HG02763 (cell line): ENCODE measurements around the gene CD180.

Experiments
- ATAC-seq: cut with Tn5 transposase; IDR thresholded peaks from one replicate; pipeline ENCODE4 v1.9.1; 2021; ENCODE audit warnings: mild to moderate bottlenecking, moderate library complexity; ENCODE audit not compliant: unreplicated experiment

CD180 gene

DNA sequence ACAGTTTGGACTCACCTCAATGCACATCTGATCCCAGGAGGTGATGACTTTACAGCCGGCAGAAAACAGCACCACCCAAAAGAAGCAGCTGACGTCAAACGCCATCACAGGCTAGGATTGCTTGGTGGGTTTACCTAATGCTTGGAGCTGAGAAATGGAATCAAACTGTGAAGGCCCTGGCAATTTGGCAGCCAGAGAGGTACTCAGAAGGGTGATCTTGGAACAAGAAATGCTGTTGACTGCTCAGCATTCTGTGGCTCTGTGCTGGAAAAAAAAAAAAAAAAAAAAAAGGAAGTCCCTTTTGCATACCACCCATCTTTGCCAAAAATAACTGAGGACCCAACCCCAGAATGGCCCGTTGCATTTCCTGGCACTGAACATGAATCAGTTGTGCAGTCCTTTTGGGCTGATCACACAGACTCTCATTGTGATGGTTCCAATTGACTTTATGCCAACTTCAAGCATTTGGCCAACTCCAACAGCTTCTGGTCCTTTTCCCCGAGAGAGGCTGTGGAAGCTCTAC is at the start of gene CD180:
Gene CD180 (minus strand): TSS at position 263 of the 523 bp plus-strand sequence. CDS start 158 bp downstream, at position 105.
- ATAC-seq: peak; percentile 35

DNA sequence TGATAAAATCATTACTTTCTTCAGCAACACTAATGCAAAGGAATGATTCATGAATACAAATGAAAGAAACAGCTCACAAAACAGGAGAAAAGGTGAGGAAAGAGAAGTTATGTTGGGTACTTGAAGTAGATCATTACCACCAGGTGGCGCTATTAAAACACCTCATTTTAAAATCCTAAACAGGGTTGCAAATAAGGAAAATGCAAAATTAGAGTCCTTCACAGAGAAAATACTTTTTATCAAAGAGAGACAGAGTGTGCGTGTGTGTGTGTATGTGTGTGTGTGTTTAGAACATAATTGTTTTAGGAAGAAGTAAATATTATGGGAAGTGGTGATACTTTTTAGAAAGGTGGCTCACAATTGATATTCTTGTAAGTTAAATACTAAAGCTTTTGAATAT is 49.5 kb upstream of the CD180 start:
- no peak for ATAC-seq

DNA sequence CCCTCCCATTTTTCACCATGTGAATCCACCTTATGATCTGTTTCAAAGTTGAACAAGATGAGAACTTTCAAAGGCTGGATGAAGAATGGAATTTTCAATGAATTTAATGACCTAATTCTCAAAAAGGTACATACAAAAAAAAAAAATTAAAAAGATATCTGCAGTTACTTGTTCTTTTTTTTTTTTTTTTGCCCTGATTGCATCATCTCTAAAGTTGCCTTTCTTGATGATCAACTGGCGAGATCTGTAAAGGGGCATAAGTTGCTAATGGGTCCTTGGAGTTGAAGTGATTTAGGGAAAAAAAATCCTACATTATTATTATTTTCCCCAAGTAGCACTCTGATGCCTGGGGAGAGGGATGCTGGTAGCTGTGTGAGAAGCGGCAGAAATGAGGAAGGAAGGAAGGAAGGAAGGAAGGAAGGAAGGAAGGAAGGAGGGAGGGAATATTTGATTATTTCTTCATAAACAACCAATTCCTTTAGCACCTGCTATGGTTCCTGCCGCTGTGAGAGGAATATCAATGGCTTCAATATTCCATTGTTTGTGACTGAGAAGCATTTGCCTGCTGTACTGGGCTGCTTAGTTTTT is 48.8 kb upstream of the CD180 start:
- ATAC-seq: no peak

DNA sequence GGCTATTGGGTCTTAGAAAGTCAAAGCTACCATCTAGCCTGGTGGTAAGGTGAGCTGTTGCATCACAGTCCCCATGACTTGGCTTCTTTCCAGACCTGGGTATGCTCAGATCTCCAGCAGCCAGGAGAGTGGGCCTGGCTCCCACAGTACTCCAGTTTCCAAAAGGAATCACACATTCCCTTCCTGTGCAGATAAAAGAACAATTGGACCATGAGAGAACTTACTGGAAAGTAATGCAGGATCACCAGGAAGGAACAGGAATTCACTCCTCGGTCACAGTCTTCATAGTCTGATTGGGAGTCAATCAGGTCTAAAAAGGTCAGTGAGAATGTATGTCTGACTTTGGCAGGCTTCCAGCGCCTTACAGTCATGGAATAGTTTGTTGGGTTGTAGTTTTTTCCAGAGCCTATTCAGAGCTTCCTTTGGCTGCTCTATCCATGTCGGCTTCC is 47.8 kb upstream of the CD180 start:
- no peak for ATAC-seq

DNA sequence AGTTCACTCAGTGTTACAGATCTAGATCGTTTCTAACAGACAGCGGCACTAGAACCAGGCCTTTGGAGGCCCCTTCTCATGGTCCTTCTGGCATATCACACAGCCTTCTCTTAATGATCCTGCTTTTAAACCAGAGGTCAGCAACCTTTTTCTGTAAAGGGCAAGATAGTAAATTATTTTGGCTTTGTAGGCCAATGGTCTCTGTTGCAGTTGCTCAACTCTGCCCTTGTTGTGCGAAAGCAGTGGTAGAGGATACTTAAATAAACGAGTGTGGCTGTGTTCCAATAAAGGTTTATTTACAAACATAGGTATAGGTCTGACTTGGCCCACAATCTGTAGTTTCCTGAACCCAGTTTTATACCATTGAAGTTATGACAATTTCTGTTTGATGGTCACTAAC is 47.3 kb upstream of the CD180 start:
- no peak for ATAC-seq

DNA sequence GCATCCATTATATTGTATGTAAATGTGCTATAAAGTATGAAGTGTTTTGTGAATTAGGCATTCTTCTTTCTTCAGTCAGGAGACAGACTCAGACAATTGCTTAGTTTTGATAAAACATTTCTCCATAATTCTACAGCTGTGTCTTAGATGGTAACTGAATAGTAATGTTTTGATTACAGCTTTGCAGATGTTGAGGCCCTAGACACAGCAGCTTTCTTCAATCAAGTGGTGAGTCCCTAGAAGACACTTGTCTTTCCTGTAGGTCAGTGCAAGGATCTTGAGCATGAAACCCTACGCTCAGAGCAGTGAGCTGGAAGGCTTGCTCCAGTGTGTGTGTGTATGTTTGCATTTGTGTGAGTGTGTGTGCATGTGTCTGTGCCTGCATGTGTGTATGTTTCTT is 46.8 kb upstream of the CD180 start:
- no peak for ATAC-seq

DNA sequence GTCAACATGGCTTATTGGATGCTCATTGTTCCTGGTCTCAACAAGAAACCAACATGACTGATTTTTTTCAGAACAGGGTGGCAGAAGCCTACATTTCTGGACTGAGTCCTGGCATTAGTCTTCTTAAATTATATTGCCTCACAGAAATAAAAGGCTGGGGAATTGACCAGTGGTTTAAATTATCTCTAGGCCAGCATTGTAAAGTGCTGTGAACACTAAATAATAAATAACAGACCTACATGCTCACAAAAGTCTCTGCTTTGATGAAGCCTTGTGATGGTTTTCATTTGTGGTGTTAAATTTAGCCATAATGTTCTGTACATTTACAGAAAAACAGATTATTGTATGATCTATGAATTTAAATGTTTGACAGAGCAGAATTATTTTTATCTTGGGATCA is 44.7 kb upstream of the CD180 start:
- no peak for ATAC-seq

DNA sequence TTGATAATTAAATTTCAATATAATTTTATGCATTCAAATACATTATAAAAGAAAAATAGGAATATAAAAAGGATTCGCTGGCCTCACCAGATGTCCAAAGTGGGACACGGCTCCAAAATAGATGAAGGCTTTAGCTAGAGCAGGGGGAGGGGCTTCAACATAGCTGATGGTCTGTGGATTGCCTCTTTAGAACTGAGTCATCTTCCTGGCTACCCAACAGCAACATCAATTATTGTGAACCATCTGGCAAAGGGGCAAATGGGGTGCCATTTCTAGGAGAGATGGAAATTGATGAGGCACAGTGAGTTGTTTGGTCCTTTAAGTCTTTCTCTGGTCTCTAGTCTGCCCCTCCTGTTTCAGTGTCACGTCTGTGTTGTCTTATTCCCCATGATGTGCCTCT is 44.2 kb upstream of the CD180 start:
- no peak for ATAC-seq

DNA sequence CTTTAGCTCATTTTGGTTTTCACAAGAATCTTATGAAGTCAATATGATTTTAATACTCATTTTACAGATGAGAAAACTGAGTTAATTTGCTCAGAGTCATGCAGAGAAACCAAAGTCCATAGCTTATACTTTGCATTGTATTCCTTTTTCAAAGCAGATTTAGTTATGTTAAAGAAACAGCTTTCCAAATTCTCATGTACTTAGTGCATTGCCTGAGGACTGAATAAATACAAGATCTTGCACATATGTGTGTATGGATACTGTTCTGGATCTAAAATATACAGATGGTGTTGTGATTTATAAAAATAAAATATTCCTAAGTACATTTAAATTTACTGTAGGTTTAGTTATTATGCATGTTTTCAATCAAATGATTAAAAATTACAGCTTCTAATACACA is 43.5 kb upstream of the CD180 start:
- ATAC-seq: no peak

DNA sequence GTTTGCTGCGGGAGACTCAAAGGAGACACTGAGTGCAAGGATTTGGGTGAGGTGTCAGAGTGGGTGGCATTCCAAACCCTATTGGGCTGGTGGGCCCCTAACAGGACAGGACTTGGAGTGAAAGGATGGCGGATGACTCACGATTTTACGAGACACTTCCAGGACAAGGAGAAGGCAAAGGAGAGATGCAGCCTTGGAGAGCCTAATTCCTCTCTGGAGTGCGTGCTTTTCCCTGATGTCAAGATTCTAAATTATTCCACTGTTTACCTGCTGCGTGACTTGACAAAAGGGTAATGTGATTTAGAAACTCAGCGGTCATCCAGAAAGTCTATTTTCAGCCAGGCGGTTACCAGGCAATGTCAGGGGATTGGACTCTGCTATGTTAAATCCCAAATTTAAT is 41.6 kb upstream of the CD180 start:
- ATAC-seq: no peak

DNA sequence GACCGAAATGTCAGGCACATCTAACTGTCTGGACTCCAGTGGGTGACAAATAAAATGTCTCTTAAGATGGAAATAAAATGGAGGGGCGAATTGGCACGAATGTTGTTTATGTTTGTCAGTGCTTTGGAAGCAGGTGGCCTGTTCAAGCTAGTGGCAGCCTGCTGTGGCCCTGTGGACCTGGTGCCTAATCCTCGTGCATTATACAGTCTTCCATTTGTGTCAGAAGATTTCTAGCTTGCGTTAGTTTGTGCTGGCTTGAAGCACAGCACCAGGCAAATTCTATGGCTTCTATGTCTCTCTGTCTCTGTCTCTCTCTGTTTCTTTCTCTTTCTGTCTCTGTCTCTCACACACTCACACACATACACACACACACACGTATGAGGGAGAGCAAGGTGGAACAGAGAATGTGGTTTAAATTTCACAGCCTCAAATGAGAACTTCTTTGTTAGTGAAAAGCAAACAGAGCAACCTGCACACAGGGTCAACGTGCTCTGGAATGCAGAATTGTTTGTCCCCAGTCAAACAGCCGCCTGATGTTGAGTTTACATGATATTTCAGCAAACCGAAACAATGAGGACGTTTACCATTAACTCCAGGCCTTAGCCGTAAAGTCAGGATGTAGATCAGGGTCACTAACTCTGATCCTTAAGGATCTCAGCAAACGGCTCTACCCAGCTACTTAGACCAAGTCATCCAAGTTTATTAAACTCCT is 39.0 kb upstream of the CD180 start:
- ATAC-seq: no peak

DNA sequence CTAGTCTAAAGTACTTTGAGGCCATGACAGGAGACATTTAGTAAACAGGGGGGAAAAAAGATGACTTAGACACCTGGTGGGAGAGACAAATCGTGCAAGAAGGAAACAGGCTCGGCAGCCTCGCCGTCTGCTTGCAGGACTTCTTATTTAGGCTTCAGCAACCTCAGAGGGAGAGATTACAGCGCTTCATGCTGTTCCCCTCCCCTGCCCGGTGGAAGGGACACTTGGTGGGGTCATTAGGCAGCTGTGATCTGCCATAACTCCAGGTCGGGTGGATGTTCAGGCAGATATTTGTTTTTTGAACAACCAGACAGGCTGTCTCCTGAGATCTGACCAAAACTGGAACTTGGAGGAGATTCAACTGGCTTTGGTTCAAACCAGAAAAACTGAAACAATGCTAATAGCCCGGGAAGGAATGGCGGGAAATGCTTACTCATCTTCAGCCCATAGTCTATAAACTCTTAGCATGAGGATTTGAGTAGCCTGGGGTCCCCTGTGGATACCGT is 38.1 kb upstream of the CD180 start:
- ATAC-seq: no peak

DNA sequence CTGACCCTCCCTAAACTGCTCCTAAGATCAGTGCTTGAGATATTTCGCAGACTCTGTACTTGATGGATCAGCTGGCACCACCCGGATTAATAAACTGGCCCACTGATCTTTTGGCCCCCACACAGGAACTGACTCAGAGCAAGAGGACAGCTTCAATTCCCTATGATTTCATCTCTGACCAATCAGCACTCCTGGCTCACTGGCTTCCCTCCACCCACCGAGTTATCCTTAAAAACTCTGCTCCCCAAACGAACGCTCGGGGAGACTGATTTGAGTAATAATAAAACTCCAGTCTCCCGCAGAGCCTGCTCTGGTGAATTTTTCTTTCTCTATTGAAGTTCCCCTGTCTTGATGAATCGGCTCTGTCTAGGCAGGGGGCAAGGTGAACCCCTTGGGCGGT is 36.5 kb upstream of the CD180 start:
- ATAC-seq: no peak

DNA sequence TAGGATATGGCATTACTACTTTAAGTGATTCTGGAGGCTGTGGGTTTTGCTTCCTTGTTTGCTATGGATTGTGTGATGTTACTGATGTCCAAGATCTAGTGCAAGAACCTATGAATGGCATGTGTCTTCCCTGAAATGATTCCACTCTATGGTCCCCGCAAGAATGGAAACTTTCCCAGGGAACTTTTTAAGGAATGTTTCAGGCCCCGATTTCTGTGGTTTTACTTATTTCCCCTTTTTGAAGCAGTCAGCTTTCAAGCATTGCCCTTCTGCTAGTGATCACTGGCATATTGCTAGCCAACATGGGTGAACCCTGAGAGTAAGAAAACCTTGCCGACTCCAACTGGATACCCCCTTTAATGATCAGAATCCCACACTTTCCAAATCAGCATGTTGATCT is 26.6 kb upstream of the CD180 start:
- ATAC-seq: no peak

DNA sequence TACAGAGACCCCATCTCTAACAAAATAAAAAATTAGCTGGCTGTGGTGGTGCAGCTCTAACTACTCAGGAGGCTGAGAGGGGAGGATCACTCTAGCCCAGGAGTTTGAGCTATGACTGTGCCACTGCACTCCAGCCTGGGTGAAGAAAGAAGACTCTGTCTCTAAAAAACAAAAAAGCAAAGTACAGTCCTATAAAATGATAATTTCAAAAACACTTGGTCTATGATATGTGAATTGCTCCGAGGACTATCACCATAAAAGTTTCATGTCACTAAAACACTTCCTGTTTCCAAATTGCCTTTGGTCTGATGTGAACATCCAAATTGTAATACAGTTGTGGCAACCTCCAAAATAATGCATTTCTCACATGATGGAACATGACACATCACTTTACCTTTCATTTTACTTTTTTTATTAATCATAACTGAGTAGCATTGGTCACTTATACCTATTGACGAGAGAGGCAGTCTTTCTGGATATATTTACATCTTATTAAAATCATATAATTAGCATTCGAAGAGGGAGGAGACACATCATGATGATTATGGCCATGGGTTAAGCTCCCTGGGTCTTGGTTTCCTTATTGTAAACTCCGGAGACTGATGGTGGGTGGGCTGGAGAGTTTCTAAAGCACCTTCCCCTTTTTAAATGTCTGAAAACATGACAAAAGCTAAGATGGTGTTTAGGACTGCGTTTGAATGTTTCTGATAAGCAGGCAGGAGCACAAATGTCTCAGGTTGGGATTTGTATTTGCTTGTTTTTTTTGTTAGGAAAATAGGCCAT is 25.8 kb upstream of the CD180 start:
- peak; percentile 16 for ATAC-seq

DNA sequence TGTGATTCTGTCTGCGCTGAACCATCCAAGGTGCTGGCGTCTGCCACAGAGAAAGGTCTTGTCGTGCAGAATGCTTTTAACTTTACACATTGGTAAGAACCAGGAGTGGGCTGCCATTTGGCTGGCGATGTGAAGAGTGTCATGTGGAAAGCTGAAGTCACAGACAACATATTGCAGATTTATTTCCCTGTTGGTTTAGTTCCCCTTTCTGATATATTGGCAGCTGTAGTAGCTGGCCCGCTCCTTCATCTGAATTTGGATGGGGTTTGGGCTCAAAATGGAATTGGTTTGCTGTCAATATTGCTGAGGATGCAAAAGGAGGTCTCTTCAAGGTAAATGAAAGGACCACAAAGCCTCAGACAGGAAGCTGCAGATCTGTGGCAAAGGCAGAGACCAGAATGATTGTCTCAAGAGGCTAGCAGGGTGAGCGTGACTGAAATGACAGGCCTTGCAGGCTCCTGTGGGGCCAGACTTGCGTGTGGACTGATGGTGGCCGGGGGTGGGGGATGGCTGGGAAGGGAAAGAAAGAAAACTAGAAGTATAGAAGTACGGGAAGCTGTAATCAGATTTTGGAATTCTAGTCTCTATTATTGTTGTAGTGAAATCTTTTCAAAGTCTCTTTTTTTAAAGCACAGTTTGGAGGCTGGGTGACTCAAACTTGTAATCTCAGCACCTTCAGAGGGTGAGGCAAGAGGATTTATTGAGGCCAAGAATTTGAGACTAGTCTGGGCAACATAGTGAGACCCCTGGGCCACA is 25.1 kb upstream of the CD180 start:
- peak; percentile 87 for ATAC-seq

DNA sequence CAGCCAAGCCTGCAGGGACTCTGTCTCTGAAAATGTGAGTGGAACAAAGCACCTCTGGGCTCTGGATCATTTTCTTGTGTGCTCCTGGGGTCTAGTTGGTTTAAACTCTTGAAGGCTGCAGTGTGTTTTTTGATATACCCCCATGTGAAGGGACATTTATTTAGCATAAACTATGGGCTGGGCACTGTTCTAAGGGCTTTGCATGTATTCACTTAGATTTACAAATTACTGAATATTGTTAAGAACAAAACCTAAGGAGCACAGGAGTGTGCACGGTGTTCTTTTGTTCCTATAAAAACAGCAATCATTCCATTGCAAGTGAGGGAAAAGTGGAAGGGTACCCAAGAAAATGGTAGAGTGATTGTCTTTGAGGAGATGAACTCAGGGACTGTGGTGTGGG is 20.0 kb upstream of the CD180 start:
- ATAC-seq: no peak

DNA sequence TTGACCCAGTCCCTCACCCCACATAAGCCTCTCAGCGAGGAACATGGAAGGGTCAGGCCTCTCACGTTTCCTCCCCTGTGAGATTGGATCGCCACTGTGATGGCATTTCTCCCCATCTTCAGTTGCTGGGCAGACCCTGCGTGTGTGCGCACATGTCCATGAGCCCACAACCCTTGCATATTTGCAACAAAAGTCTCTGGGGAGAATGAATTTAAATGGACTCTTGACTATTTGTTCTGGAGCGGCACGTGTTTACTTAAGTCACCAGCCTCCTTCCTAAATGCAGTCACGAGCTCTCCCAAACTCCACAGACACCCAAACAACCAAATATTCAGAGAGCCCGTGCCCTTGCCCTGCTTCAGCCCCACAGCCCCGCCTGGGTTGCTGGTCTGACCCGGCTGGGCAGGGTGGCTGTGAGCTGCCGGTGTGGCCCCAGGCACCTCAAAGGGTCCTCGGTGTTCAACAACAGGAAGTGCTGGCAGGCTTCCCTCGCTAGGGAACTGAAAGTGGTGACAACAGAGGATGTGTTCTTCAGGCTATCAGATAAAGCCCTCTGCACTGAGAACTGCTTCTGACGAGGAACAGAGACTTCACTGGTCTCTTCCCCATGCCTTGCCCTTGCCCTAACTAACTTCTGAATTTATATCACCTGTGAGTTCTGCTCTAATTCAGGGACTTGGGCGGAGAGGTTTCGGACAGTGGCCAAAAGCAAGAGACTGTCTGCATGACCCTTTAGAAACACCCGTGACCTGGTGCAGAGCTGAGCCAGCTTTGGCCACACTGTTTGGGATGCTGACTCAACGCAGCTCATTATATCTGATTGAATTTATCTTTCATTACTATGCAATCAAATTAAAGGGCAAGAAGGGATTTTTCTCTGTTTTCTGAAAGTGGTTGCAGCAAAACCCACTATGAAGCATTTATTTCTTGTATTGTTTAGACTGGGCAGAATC is 19.2 kb upstream of the CD180 start:
- peak; percentile 99 for ATAC-seq

DNA sequence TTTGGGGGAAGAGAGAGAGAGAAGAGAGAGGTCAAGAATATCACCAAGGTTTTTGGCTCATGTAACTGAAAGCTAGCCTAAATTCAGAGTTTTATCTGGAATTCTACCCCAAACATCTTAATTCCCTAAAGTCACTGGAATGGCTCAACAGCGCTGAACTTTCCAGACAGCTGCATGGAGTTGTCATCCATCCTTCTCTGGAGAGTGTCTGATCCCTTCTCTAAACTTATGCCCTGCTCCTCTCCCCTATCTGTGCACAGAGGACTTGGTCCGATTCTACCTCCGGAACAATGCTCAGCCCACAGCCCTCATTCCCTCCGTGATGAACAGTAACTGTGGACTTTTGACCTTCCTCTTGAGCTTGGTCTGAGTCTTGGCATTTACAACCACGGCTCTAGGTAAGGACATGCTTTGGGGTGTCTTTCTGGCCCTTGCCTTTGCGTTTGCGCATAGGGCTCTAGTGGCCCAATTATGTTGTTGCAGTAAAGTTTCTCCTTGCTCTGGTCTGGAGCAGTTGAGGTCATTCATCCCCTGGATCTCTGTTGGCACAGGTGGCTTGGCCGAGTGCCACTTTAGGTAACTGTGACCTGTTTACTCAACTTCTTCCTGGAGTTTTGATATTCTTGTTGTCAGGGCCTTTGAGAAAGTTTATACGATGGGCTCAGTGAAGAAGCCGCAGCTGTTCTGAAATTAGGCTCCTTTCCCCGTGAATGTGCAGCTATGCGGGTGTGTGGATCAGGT is 18.3 kb upstream of the CD180 start:
- no peak for ATAC-seq
